MM.1S (cell line): Measurements from ENCODE around the gene NLRP11.

Experiments used
- EZH2 ChIP-seq: fragments of 300-600 bp; sonication (generic); optimal IDR thresholded peaks from 2 replicates; pipeline ENCODE3; 2017; ENCODE audit warnings: low read depth, mild to moderate bottlenecking, antibody characterized with exemption, low read length, mixed read lengths
- EZH2phosphoT487 ChIP-seq: fragments of 300-600 bp; sonication (generic); IDR thresholded peaks from 2 replicates; pipeline ENCODE4 v1.6.1; 2018; ENCODE audit warnings: antibody characterized with exemption, low read length
- TF ChIP-seq, protein P1 (sequence below): fragments of 300-600 bp; sonication (generic); IDR thresholded peaks from 2 replicates; pipeline ENCODE4 v1.5.1; 2016; ENCODE audit warnings: antibody characterized with exemption, low read length, mixed read lengths

DNA sequence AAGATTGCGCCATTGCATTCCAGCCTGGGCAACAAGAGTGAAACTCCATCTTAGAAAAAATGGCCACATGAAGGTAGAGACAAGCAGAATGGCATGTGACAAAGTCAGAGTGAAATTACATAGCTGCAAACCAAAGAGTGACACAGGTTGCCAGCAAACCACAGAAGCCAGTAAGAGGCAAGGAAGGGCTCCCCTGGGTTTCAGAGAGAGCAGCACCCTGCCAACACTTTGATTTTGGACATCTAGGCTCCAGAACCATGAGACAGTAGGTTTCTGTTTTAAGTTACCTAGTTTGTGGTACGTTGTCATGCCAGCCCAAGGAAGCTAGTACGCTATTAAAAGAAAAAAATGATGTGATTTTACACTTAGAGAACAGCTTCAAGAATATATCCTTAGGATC lies 6.5 kb upstream of the NLRP11 start:
- TF ChIP-seq, protein P1, sequence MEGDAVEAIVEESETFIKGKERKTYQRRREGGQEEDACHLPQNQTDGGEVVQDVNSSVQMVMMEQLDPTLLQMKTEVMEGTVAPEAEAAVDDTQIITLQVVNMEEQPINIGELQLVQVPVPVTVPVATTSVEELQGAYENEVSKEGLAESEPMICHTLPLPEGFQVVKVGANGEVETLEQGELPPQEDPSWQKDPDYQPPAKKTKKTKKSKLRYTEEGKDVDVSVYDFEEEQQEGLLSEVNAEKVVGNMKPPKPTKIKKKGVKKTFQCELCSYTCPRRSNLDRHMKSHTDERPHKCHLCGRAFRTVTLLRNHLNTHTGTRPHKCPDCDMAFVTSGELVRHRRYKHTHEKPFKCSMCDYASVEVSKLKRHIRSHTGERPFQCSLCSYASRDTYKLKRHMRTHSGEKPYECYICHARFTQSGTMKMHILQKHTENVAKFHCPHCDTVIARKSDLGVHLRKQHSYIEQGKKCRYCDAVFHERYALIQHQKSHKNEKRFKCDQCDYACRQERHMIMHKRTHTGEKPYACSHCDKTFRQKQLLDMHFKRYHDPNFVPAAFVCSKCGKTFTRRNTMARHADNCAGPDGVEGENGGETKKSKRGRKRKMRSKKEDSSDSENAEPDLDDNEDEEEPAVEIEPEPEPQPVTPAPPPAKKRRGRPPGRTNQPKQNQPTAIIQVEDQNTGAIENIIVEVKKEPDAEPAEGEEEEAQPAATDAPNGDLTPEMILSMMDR = no peak
- TF ChIP-seq EZH2phosphoT487 (no peak), EZH2 (no peak)
